HEK293 (cell line): ENCODE measurements around the gene NOVA1.

Experiments used
- CTCF ChIA-PET: fragments of 350-600 bp; formaldehyde crosslinking; extraction: SDS; loops from one replicate; lab custom pipeline; 2021; ENCODE audit warnings: antibody characterized with exemption; lab: Yijun Ruan, JAX
- POLR2A ChIA-PET: fragments of 300-600 bp; formaldehyde crosslinking; extraction: SDS; loops from one replicate; lab custom pipeline; 2020; ENCODE audit warnings: antibody characterized with exemption, inconsistent platforms; lab: Yijun Ruan, JAX
- H3K27ac ChIP-seq: fragments of 200-500 bp; sonication (Bioruptor generic); 2 replicates; pipeline ENCODE4 v1.5.1; 2014; ENCODE audit warnings: low read depth, low read length, control low read depth, inconsistent platforms; ENCODE audit errors: extremely low read depth
- H3K36me3 ChIP-seq, 2 experiments: fragments of 200-500 bp in 1 of 2; sonication (Bioruptor generic) in 1 of 2; 1 replicate in 1 of 2; 2 replicates in 1 of 2; pipeline ENCODE4 v1.5.1; 2014 to 2017; ENCODE audit warnings: inconsistent platforms in 2 of 2, low read length in 2 of 2; ENCODE audit not compliant: control insufficient read depth in 2 of 2, insufficient read depth in 1 of 2
- H3K4me1 ChIP-seq: fragments of 200-500 bp; sonication (Bioruptor generic); 2 replicates; pipeline ENCODE4 v1.5.1; 2014; ENCODE audit warnings: mild to moderate bottlenecking, low read length, inconsistent platforms; ENCODE audit not compliant: control insufficient read depth, insufficient read depth
- H3K4me3 ChIP-seq: 2 replicates; pipeline ENCODE4 v1.5.1; 2011; ENCODE audit warnings: low read depth, mild to moderate bottlenecking, control low read depth, low read length, moderate library complexity
- H3K9me3 ChIP-seq: fragments of 200-500 bp; sonication (Bioruptor generic); 2 replicates; pipeline ENCODE4 v1.5.1; 2014; ENCODE audit warnings: low read depth, low read length, inconsistent platforms; ENCODE audit not compliant: control insufficient read depth, insufficient read depth
- REPIN1 ChIP-seq: fragments of 450-650 bp; formaldehyde crosslinking; IDR thresholded peaks from 2 replicates; pipeline ENCODE4 v1.5.1; 2017; ENCODE audit warnings: missing biosample characterization, missing genetic modification characterization, low read depth
- ZBTB1 ChIP-seq: fragments of 450-650 bp; formaldehyde crosslinking; IDR thresholded peaks from 2 replicates; pipeline ENCODE4 v1.5.1; 2016; ENCODE audit warnings: missing biosample characterization, missing genetic modification characterization
- ZFP69B ChIP-seq: fragments of 450-650 bp; formaldehyde crosslinking; IDR thresholded peaks from 2 replicates; pipeline ENCODE4 v1.5.1; 2016; ENCODE audit warnings: missing biosample characterization, missing genetic modification characterization
- ZNF138 ChIP-seq: fragments of 450-650 bp; formaldehyde crosslinking; IDR thresholded peaks from 2 replicates; pipeline ENCODE4 v1.5.1; 2016; ENCODE audit warnings: missing biosample characterization, missing genetic modification characterization, borderline replicate concordance
- ZNF140 ChIP-seq: fragments of 450-650 bp; formaldehyde crosslinking; IDR thresholded peaks from 2 replicates; pipeline ENCODE4 v1.5.1; 2016; ENCODE audit warnings: missing biosample characterization, missing genetic modification characterization
- ZNF239 ChIP-seq: fragments of 450-650 bp; formaldehyde crosslinking; IDR thresholded peaks from 2 replicates; pipeline ENCODE4 v1.5.1; 2016; ENCODE audit warnings: missing biosample characterization, missing genetic modification characterization
- ZNF266 ChIP-seq: fragments of 450-650 bp; formaldehyde crosslinking; IDR thresholded peaks from 2 replicates; pipeline ENCODE4 v1.5.1; 2016; ENCODE audit warnings: missing biosample characterization, missing genetic modification characterization, low read depth
- ZNF302 ChIP-seq: fragments of 450-650 bp; formaldehyde crosslinking; IDR thresholded peaks from 2 replicates; pipeline ENCODE4 v1.5.1; 2016; ENCODE audit warnings: missing biosample characterization, missing genetic modification characterization, low read depth
- ZNF354C ChIP-seq: fragments of 450-650 bp; formaldehyde crosslinking; IDR thresholded peaks from 2 replicates; pipeline ENCODE4 v1.5.1; 2016; ENCODE audit warnings: missing biosample characterization, missing genetic modification characterization, low read depth, borderline replicate concordance
- ZNF404 ChIP-seq: fragments of 450-650 bp; formaldehyde crosslinking; IDR thresholded peaks from 2 replicates; pipeline ENCODE4 v1.5.1; 2017; ENCODE audit warnings: missing biosample characterization, missing genetic modification characterization
- ZNF48 ChIP-seq: fragments of 450-650 bp; formaldehyde crosslinking; IDR thresholded peaks from 2 replicates; pipeline ENCODE4 v1.5.1; 2016; ENCODE audit warnings: missing biosample characterization, missing genetic modification characterization
- ZNF514 ChIP-seq: fragments of 450-650 bp; formaldehyde crosslinking; IDR thresholded peaks from 2 replicates; pipeline ENCODE4 v1.5.1; 2016; ENCODE audit warnings: missing biosample characterization, missing genetic modification characterization
- ZNF529 ChIP-seq: fragments of 450-650 bp; formaldehyde crosslinking; IDR thresholded peaks from 2 replicates; pipeline ENCODE4 v1.5.1; 2017; ENCODE audit warnings: missing genetic modification characterization, missing biosample characterization; ENCODE audit not compliant: insufficient replicate concordance
- ZNF558 ChIP-seq: fragments of 450-650 bp; formaldehyde crosslinking; IDR thresholded peaks from 2 replicates; pipeline ENCODE4 v1.5.1; 2016; ENCODE audit warnings: missing biosample characterization, missing genetic modification characterization
- ZNF626 ChIP-seq: fragments of 450-650 bp; sonication (Bioruptor Pico); formaldehyde crosslinking; IDR thresholded peaks from 2 replicates; pipeline ENCODE4 v1.5.1; 2018; ENCODE audit warnings: missing biosample characterization, missing genetic modification characterization, inconsistent platforms
- ZNF664 ChIP-seq: fragments of 450-650 bp; formaldehyde crosslinking; IDR thresholded peaks from 2 replicates; pipeline ENCODE4 v1.5.1; 2016; ENCODE audit warnings: missing biosample characterization, missing genetic modification characterization
- ZNF776 ChIP-seq: fragments of 450-650 bp; formaldehyde crosslinking; IDR thresholded peaks from 2 replicates; pipeline ENCODE4 v1.5.0; 2017; ENCODE audit warnings: missing biosample characterization, missing genetic modification characterization, borderline replicate concordance
- ZNF777 ChIP-seq: fragments of 450-650 bp; formaldehyde crosslinking; IDR thresholded peaks from 2 replicates; pipeline ENCODE4 v1.5.1; 2017; ENCODE audit warnings: missing biosample characterization, missing genetic modification characterization, borderline replicate concordance
- TF ChIP-seq, protein P1 (sequence below): fragments of 450-650 bp; formaldehyde crosslinking; IDR thresholded peaks from 2 replicates; pipeline ENCODE4 v1.5.1; 2016; ENCODE audit warnings: missing biosample characterization, missing genetic modification characterization
- TF ChIP-seq, protein P2 (sequence below): fragments of 450-650 bp; formaldehyde crosslinking; IDR thresholded peaks from 2 replicates; pipeline ENCODE4 v1.5.1; 2016; ENCODE audit warnings: missing biosample characterization, missing genetic modification characterization
- TF ChIP-seq, protein P3 (sequence below): fragments of 450-650 bp; formaldehyde crosslinking; IDR thresholded peaks from 2 replicates; pipeline ENCODE4 v1.5.1; 2016; ENCODE audit warnings: missing biosample characterization, missing genetic modification characterization
- TF ChIP-seq, protein P4 (sequence below): fragments of 450-650 bp; formaldehyde crosslinking; IDR thresholded peaks from 2 replicates; pipeline ENCODE4 v1.5.1; 2016; ENCODE audit warnings: missing biosample characterization, missing genetic modification characterization
- TF ChIP-seq, protein P5 (sequence below): fragments of 450-650 bp; formaldehyde crosslinking; IDR thresholded peaks from 2 replicates; pipeline ENCODE4 v1.5.1; 2016; ENCODE audit warnings: missing biosample characterization, missing genetic modification characterization, low read depth
- TF ChIP-seq, protein P6 (sequence below): IDR thresholded peaks from 2 replicates; pipeline ENCODE4 v1.6.1; 2011; ENCODE audit warnings: mild to moderate bottlenecking, low read depth, low read length, borderline replicate concordance

The NOVA1 gene

DNA sequence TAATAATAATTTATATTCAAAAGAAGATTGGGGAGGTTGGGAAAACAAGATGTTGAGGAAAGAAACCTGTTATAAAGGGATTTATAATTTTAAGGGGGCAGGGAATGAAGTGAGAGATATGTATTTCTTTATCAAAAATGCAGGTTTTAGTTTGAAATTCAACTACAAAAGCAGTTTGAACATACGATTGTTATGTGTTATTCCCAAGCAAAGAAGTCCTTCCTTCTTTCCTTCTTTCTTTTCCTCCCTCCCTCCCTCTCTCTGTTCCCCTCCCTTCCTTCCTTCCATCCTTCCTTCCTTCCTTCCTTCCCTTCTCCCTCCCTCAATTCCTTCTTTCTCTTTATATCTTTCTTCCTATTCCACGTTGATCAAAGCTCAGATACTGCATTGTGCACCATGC is 173.3 kb downstream of the NOVA1 start:
- ChIA-PET POLR2A (no interaction called here), CTCF (no interaction called here)
- TF ChIP-seq ZNF558 (tag by site-specific recombination) (no peak), ZBTB1 (tag by site-specific recombination) (no peak), ZNF354C (tag by site-specific recombination) (no peak), ZNF239 (tag by site-specific recombination) (no peak), ZNF48 (tag by site-specific recombination) (no peak), ZNF138 (tag by site-specific recombination) (no peak), ZFP69B (tag by site-specific recombination) (no peak), ZNF664 (tag by site-specific recombination) (no peak), ZNF266 (tag by site-specific recombination) (no peak), ZNF776 (tag by site-specific recombination) (no peak), ZNF529 (tag by site-specific recombination) (no peak)
- TF ChIP-seq, protein P1, sequence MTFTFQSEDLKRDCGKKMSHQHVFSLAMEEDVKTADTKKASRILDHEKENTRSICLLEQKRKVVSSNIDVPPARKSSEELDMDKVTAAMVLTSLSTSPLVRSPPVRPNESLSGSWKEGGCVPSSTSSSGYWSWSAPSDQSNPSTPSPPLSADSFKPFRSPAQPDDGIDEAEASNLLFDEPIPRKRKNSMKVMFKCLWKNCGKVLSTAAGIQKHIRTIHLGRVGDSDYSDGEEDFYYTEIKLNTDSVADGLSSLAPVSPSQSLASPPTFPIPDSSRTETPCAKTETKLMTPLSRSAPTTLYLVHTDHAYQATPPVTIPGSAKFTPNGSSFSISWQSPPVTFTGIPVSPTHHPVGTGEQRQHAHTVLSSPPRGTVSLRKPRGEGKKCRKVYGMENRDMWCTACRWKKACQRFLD (tag by site-specific recombination) = no peak

DNA sequence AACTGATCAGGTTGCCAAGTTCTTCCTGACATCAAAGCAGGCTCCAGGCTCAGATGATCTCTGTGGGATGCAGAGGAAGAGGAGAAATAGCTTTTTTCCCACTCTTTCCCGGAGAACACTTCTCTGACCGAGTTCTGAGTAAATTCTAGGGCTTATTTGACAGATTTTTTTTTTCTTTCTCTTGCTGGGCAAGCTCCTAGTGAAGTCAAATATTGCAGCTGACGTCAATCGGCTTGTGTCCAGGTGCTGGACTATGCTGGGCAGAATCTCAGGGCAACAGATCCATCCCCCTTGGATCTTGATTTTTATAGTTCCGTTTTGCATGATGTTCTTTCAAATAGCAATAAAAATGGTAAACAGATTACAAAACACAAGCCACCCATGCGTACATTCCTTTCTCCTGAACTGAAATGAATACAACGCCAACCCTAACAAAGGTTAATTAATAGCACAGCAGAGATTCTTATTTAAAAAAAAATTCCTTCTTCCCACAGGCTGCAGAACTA is 182.2 kb downstream of the NOVA1 start:
- no peak overlapping the region for H3K4me3 ChIP-seq
- no peaks in the 10 kb centered on the region for H3K4me1 ChIP-seq
- no peaks in the 10 kb centered on the region for H3K36me3 ChIP-seq
- ChIA-PET CTCF (no interaction called here), POLR2A (no interaction called here)
- H3K9me3 ChIP-seq = no peaks in the 10 kb centered on the region
- TF ChIP-seq ZNF140 (tag by site-specific recombination) (no peak), ZNF48 (tag by site-specific recombination) (no peak)
- TF ChIP-seq, protein P2, sequence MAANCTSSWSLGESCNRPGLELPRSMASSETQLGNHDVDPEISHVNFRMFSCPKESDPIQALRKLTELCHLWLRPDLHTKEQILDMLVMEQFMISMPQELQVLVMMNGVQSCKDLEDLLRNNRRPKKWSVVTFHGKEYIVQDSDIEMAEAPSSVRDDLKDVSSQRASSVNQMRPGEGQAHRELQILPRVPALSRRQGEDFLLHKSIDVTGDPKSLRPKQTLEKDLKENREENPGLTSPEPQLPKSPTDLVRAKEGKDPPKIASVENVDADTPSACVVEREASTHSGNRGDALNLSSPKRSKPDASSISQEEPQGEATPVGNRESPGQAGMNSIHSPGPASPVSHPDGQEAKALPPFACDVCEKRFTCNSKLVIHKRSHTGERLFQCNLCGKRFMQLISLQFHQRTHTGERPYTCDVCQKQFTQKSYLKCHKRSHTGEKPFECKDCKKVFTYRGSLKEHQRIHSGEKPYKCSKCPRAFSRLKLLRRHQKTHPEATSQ = no peak
- no peak overlapping the region for H3K27ac ChIP-seq

More for the DNA sequence above, 173.3 kb downstream of the NOVA1 start:
- H3K4me1 ChIP-seq = no peaks in the 10 kb centered on the region
- no peak overlapping the region for H3K4me3 ChIP-seq
- no peaks in the 10 kb centered on the region for H3K36me3 ChIP-seq
- H3K9me3 ChIP-seq = no peaks in the 10 kb centered on the region
- no peak overlapping the region for H3K27ac ChIP-seq

DNA sequence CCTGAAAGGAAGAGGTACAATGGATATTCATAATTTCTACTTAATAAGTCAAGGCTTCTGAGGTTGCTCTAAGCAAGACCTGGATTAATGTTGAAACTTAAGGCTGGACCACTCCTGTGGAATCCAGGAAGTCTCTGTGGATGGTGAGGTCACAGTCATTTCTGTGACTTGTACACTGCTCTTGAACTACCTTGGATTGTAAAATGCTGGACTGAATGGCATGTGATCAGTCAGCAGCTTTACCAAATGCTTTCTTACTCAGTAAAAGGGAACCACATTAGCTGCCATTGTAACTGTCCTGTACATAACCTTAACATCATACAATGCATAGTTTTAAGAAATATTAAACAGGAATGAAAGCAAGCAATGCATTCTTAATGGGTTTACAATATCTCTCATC is 182.9 kb downstream of the NOVA1 start:
- CTCF ChIA-PET = no interaction called here
- no peaks in the 10 kb centered on the region for H3K36me3 ChIP-seq
- POLR2A ChIA-PET = no interaction called here
- H3K4me3 ChIP-seq = no peak overlapping the region
- H3K9me3 ChIP-seq = no peaks in the 10 kb centered on the region
- H3K27ac ChIP-seq = no peak overlapping the region
- no peaks in the 10 kb centered on the region for H3K4me1 ChIP-seq
- TF ChIP-seq ZNF302 (tag by site-specific recombination) (no peak), ZNF777 (tag by site-specific recombination) (no peak), REPIN1 (tag by site-specific recombination) (no peak), ZNF404 (tag by site-specific recombination) (no peak), ZNF514 (tag by site-specific recombination) (no peak), ZNF626 (tag by site-specific recombination) (no peak), ZNF354C (tag by site-specific recombination) (no peak)
- TF ChIP-seq, protein P3, sequence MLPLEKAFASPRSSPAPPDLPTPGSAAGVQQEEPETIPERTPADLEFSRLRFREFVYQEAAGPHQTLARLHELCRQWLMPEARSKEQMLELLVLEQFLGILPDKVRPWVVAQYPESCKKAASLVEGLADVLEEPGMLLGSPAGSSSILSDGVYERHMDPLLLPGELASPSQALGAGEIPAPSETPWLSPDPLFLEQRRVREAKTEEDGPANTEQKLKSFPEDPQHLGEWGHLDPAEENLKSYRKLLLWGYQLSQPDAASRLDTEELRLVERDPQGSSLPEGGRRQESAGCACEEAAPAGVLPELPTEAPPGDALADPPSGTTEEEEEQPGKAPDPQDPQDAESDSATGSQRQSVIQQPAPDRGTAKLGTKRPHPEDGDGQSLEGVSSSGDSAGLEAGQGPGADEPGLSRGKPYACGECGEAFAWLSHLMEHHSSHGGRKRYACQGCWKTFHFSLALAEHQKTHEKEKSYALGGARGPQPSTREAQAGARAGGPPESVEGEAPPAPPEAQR (tag by site-specific recombination) = no peak
- TF ChIP-seq, protein P4, sequence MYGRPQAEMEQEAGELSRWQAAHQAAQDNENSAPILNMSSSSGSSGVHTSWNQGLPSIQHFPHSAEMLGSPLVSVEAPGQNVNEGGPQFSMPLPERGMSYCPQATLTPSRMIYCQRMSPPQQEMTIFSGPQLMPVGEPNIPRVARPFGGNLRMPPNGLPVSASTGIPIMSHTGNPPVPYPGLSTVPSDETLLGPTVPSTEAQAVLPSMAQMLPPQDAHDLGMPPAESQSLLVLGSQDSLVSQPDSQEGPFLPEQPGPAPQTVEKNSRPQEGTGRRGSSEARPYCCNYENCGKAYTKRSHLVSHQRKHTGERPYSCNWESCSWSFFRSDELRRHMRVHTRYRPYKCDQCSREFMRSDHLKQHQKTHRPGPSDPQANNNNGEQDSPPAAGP (tag by site-specific recombination) = no peak
- TF ChIP-seq, protein P5, sequence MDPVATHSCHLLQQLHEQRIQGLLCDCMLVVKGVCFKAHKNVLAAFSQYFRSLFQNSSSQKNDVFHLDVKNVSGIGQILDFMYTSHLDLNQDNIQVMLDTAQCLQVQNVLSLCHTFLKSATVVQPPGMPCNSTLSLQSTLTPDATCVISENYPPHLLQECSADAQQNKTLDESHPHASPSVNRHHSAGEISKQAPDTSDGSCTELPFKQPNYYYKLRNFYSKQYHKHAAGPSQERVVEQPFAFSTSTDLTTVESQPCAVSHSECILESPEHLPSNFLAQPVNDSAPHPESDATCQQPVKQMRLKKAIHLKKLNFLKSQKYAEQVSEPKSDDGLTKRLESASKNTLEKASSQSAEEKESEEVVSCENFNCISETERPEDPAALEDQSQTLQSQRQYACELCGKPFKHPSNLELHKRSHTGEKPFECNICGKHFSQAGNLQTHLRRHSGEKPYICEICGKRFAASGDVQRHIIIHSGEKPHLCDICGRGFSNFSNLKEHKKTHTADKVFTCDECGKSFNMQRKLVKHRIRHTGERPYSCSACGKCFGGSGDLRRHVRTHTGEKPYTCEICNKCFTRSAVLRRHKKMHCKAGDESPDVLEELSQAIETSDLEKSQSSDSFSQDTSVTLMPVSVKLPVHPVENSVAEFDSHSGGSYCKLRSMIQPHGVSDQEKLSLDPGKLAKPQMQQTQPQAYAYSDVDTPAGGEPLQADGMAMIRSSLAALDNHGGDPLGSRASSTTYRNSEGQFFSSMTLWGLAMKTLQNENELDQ = no peak
- TF ChIP-seq, protein P6, sequence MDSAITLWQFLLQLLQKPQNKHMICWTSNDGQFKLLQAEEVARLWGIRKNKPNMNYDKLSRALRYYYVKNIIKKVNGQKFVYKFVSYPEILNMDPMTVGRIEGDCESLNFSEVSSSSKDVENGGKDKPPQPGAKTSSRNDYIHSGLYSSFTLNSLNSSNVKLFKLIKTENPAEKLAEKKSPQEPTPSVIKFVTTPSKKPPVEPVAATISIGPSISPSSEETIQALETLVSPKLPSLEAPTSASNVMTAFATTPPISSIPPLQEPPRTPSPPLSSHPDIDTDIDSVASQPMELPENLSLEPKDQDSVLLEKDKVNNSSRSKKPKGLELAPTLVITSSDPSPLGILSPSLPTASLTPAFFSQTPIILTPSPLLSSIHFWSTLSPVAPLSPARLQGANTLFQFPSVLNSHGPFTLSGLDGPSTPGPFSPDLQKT = no peak
